Osteocyte (in vitro differentiated cells): ENCODE measurements around the gene ZNF785. TPM values are rescaled to one million over a fixed set of nuclear protein-coding genes. Genes with fewer than 3 reads are reported as not detected.

Experiments used
- DNase-seq: peaks from one replicate; pipeline ENCODE4 v3.0.0; 2021; ENCODE audit warnings: mixed read lengths; ENCODE audit not compliant: unreplicated experiment; ENCODE audit errors: extremely low spot score
- H3K27ac Mint-ChIP-seq: one replicate; pipeline ENCODE4 v1.8.0; 2021; ENCODE audit warnings: mild to moderate bottlenecking, mixed read lengths; ENCODE audit not compliant: unreplicated experiment
- H3K27me3 Mint-ChIP-seq: one replicate; pipeline ENCODE4 v1.8.0; 2021; ENCODE audit warnings: mixed read lengths; ENCODE audit not compliant: unreplicated experiment
- H3K36me3 Mint-ChIP-seq: one replicate; pipeline ENCODE4 v1.8.0; 2021; ENCODE audit warnings: mixed read lengths; ENCODE audit not compliant: unreplicated experiment
- H3K4me1 Mint-ChIP-seq: one replicate; pipeline ENCODE4 v1.8.0; 2021; ENCODE audit warnings: mixed read lengths; ENCODE audit not compliant: unreplicated experiment
- H3K4me3 Mint-ChIP-seq: one replicate; pipeline ENCODE4 v1.8.0; 2021; ENCODE audit warnings: mild to moderate bottlenecking, moderate library complexity, mixed read lengths; ENCODE audit not compliant: unreplicated experiment
- H3K9me3 Mint-ChIP-seq: one replicate; pipeline ENCODE4 v1.8.0; 2021; ENCODE audit warnings: mixed read lengths; ENCODE audit not compliant: unreplicated experiment
- CTCF ChIP-seq: fragments of 200-600 bp; sonication (generic); IDR thresholded peaks from 2 replicates; pipeline ENCODE4 v1.5.0; 2021; ENCODE audit warnings: antibody characterized with exemption, mild to moderate bottlenecking, moderate library complexity
- total RNA-seq: library from RNA; stranded (reverse); gene quantifications from 2 replicates; pipeline ENCODE4 v1.2.1, GENCODE V29; 2021

ZNF785 gene
- total RNA-seq, 1 donor from 2014 or later: 19.8 TPM

GRCh38 chr16:30562021-30562420 lies 23.5 kb downstream of the ZNF785 start:
- no peak for TF ChIP-seq CTCF
- Mint-ChIP-seq H3K4me3 (no peak overlapping the region), H3K4me1 (peaks cover 11% of the 10 kb centered on the region), H3K36me3 (no peaks in the 10 kb centered on the region), H3K27ac (no peak overlapping the region), H3K9me3 (no peaks in the 10 kb centered on the region), H3K27me3 (peaks cover 3% of the 10 kb centered on the region)
- no peak for DNase-seq

- Mint-ChIP-seq H3K36me3 (peaks cover 1% of the 10 kb centered on the region), H3K9me3 (no peaks in the 10 kb centered on the region), H3K4me3 (no peak overlapping the region), H3K4me1 (peaks cover 17% of the 10 kb centered on the region), H3K27me3 (peaks cover 1% of the 10 kb centered on the region), H3K27ac (no peak overlapping the region)
- TF ChIP-seq CTCF: no peak
- no peak for DNase-seq
Measured at GRCh38 chr16:30561089-30561816, 24.2 kb downstream of the ZNF785 start.

GRCh38 chr16:30559690-30560089 lies 25.8 kb downstream of the ZNF785 start:
- H3K36me3 Mint-ChIP-seq: peaks cover 5% of the 10 kb centered on the region
- no peak overlapping the region for H3K4me3 Mint-ChIP-seq
- TF ChIP-seq CTCF: no peak
- peaks cover 21% of the 10 kb centered on the region for H3K4me1 Mint-ChIP-seq
- no peaks in the 10 kb centered on the region for H3K9me3 Mint-ChIP-seq
- no peaks in the 10 kb centered on the region for H3K27me3 Mint-ChIP-seq
- no peak for DNase-seq
- H3K27ac Mint-ChIP-seq: no peak overlapping the region

GRCh38 chr16:30558789-30559377 lies 26.6 kb downstream of the ZNF785 start:
- H3K36me3 Mint-ChIP-seq: peaks cover 7% of the 10 kb centered on the region

More at GRCh38 chr16:30558789-30559377, 26.6 kb downstream of the ZNF785 start:
- H3K27me3 Mint-ChIP-seq: no peaks in the 10 kb centered on the region
- DNase-seq: no peak
- peak overlapping the region; percentile 91 for H3K27ac Mint-ChIP-seq
- TF ChIP-seq CTCF: no peak
- H3K4me1 Mint-ChIP-seq: peaks cover 21% of the 10 kb centered on the region
- H3K4me3 Mint-ChIP-seq: peak overlapping the region; percentile 79
- H3K9me3 Mint-ChIP-seq: no peaks in the 10 kb centered on the region
